NCI-H748 treated with DMSO at 0.1 percent for 48 hours (cell line): Measurements from ENCODE around the gene BRCA2.
A peak's percentile ranks its signal among the peaks of the same experiment; 100 is the strongest.

Source experiments
- DNase-seq: peaks from one replicate; lab custom pipeline; 2025; lab: John Stamatoyannopoulos, UW

BRCA2 gene

DNA sequence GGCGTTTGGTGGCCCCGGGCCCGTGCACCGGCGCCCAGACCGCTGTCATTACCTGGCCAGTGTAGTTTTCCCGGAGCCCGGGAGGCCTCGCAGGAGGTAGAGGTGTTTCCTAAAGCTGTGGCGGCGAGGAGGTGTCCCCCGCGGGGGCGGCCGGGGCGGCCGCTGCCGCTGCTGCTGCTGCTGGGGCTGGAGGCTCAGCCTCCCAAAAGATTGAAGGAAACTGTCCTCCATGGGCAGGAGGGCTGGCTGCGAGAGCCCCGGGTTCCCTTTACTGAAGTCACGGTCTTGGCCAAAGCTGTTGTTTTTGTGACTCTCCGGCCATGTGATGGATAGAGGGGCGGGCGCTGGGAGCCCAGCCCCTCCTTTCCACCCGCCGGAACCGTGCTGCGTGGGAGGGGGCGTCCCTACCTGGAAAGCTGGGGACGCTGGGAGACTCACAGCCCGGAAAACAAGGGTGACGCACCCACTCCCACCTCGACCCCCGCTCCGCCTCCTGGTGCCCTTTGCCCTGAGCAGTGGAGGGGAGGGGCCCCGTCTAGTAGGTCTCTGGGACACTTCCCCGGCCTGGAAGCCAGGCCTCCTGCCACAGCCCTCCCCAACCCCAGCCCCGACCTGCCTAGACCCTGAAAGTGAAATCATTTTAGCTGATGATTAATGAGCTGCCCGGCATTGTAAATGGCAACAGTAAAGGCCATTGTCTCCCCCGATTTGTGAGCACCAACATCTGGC is 112.7 kb downstream of the BRCA2 start, which contains the start of gene N4BP2L1:
Gene N4BP2L1 (minus strand): TSS at position 279 of the 729 bp plus-strand sequence. CDS start 48 bp downstream, at position 231.
- DNase-seq: peak; percentile 79

DNA sequence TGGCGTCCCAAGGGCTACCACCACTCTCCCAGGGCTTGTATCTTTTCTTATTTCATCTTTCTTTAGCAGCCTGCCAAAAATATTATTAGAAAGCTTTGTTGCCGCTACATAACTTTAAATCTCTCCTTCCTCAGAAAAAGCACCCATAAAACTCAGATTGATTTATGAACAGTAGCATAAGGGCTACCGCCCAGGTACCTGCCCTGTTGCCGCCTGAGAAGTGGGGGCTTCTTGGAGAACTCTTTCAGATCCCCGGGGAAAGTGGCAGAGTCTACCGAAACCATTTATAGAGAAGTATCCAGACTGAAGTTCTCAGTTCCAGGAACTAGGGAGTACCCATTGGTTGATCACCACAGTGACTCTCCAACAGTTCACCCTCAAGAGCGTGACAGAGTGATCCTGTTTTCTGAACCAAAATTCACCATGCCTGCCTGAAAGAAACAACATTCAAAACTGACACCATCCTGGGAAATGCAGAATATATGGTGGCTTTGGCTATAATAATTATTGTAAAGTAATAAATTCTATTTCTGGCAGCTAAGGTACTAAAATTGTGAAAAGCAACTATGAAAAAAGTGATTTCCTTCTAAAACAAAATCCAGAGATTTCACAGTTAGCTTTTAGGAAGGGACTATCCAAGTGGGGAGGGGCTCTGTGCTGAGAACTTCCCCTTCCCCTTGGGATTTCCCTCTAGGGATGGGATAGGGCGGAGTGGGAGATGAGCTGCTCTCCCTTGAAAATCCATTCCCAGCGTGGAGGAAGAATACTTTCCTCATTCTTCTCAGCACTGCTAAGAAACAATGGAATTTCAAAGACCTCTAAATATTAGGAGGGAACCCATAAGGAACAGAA is 113.5 kb downstream of the BRCA2 start:
- DNase-seq: no peak

DNA sequence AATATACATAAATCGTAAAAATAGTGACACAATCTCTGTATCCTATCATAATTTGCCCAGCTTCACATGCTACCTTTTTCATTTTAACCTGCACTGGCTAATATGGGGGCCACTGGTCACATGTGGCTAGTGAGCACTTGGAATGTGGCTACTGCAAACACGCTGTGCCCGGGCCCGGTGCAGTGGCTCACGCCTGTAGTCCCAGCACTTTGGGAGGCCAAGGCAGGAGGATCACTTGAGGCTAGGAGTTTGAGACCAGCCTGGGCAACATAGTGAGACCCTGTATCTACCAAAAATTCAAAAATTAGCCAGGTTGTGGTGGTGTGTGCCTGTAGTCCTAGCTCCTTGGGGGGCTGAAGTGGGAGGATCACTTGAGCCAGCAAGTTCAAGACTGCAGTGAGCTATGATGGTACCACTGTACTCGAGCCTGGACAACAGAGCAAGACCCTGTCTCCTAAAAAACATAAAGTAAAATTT is 114.2 kb downstream of the BRCA2 start:
- DNase-seq: no peak

DNA sequence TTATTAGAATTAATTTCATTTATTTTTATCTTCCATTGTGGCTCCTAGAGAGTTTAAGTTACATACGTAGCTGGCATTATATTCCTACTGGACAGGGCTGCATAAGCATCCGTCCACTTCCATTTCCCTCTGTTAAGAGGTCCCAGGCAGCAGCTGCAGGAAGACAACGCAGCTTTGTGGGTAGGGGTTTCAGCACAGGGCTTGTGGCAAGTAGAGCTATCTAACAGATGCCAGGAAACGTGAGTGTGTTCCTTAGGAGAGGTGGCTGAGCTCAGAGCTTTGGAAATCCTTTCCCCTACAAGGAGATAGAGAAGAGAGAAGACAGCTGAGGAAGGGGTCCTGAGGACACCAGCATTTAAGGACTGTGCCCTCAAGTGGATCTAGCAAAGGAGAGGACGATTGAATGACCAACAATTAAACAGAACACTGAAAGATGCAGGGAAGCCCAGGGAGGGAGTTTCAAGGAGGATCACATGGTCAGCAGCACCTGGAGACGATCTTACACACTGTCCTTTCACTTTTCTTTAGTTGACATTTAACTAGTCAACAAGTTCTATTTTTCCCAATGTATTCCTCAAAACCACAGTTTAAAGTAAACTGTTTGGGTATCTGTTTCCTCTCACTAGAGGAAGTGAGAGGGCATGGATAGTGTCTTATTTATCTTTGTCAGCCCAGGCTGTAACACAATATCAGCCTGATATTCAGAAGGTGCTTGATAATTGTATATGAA is 114.9 kb downstream of the BRCA2 start:
- no peak for DNase-seq

DNA sequence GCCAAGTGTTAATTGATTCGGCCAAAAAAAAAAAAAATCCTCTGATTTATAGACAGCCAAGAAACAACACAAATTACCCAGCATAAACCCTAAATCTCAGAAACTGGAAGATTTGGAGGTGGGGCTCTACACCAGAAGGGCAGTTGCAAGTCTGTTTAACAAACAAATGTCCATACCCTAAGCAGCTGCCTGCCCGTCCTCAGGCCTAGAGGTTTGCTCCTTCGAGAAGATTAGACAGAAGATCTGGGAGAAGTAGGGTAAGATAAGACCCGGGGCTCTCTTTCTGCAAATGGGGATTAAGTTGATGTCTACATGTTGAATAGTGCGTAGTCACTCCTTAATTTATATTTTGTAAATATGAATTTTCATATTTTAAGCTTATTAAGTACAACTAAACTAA is 116.1 kb downstream of the BRCA2 start:
- no peak for DNase-seq

DNA sequence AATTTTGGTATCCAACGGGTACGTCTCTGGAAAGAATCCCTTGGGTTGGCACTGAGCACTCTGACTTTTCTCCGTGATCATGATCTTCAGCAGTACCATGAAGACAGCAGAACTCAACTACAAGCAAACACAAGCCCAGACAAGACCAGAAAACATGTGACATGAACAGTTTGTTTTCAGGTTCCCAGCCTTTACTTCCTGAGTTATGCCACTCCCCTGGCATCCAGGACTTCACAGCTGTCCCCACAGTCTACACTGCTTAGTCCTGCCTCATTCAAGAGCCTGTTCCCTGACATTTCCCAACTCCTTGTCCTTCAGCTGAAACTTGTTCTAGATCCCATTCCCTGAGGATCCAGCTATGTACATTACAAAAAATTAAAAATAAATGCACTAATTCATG is 117.5 kb downstream of the BRCA2 start:
- no peak for DNase-seq

DNA sequence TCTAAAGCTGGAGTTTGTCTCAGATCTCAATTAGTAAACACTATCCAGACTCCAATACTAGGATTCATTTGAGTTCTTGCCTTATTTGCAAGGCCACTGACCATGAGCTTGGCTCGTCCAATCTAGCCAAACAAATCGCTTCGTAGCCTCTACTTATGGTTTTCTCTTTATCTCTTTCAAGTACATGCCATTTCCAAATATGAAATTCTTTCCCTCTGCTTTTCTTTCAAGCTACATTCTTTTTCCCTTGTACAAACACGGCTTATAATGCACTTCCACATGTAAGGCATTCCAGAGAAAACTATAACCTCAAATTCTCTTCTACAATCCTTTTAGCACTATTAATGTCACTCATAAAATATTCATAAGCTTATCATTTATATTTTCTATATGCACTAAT is 123.6 kb downstream of the BRCA2 start:
- no peak for DNase-seq

DNA sequence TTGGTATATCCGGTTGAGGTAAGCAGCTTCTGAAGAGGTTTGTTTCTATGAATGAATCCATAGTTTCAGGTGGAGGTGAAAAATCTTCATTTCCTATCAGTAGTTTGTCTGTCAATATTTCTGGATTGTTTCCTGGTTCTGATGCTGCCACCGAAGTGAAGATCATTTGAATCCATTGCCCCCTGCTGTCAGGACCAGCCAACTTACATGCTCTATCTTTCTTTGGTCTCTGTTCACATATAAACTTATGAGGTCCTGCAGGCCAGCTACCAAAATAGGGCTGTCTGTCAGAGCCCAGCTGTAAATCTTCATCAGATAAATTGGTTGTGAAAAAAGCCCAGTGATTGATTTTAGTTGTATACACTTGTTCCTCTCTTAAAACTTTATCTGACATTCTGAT is 127.8 kb downstream of the BRCA2 start:
- DNase-seq: no peak

DNA sequence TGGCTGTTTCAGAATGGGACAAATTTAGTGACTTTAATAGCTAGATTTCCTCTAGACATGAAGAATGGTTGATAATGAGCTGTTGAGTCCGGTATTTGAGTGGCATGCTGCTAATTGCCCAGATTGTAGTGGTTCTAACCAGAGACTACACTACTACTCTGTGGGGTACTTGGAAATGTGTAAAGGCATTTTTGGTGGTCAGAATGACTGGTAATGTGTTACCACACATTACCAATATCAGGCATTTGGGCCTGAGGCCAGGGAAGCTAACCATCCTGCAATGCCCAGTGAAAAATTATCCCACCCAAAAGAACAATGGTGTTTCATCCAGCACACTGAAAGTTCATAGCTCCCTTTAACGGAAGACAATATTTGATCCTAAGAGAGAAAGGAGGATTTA is 130.2 kb downstream of the BRCA2 start:
- DNase-seq: no peak

DNA sequence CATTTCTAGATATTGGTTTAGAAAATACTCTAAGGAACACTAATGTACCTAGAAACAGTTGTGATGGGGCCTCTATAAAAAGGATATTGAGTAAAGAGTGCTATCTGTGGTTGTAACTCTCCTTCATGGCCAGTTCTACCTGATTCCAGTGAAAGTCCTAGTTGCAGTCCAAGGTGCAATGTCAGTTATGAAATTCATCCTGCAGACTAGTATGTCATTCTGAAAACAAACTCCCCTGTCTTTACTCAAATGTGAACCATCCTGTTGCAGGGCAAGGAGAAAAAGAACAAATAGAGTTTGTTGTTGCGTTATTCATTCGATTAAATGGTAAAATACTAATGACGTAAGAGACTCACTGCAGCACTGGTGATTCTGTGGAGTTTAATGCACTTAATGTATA is 130.9 kb downstream of the BRCA2 start:
- DNase-seq: no peak

DNA sequence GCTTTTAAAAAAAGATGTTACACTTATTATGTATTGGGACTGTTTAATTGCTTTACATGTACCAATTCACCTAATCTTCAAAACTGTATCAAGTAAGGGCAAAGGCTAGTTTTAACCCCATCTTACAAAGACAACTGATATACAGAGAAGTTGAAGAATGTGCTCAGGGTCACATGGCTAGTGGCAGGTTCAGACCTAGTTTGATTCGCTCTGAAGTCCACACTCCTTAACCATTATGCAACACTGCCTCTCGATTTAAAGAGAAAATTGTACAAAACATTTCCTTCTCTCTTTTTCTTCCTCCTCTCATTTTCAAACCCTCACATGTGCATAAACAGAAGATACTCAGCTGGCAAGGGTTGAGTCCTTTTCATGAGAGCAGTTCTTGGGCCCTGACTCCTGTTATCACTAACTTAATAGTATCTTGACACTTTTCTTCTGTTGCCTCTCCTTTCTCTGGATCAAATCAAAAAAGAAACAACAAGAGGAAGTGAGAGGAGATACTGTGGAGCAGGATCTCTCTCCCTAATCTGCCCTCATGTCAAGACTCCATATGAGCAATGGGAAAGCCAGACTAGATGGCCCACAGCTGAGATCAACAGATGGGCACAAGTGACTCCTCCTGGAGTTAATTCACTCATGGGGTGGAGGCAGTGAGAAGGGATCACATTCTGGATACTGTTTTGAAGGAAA is 131.6 kb downstream of the BRCA2 start:
- DNase-seq: no peak

DNA sequence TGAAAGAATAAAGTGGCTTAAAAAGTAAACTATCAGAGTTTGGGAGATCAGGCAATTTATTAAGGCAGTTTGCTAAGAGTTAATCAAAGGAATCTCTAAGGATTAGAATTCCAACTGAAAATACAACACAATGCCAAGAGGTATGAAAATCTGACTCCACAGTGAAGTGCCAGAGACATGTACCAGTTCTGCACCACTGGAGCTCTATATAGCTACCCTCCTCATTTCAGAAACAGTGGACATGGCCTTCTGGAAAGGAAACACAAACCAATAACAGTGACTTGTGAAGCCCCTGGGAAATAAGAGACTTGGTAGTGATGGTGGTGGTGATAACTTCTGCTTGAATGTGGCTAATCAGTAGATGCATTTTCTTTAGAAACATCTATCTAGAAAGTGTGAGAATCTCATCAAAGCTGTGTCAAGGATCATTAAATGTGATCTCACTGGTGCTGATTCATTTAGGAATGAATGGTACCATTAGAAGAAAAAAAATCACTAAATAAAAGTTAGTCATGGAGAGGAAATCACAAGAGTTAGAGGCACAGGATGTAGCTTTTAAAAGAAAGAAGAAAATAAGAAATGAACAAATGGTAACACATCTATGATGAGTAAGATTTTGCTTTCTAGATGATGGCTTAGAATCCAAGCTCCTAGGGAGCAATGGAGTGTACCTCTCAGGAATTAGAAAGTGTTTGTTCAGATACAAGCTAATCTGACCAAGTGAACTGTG is 132.8 kb downstream of the BRCA2 start:
- DNase-seq: no peak

DNA sequence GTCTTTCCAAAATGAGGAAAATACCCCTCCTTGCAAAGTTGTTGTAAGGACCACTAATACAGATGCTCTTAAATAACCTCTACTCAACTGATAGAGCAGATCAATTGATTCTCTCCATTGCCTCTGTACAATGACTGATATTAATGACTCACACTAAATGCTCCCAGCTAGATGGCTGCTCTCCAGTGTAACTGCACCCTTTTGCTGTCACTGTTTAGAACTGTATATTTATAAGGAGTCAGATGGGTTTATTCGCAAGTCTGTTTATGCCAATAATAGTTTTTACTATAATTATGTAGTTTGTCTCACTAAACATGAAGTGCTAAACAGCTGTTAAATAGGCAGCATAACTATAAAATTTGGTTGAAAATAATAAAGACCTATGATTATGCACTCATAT is 133.7 kb downstream of the BRCA2 start:
- DNase-seq: no peak
